SW480 (cell line): ENCODE data around the gene MEP1A.
A peak's percentile ranks its signal among the peaks of the same experiment; 100 is the strongest.

Experiments used
- DNase-seq: peaks from one replicate; pipeline ENCODE4 v3.0.0-alpha.2; 2016; ENCODE audit warnings: low spot score

MEP1A gene

GRCh38 chr6:46776070-46776712 is 17.0 kb upstream of the MEP1A start:
- DNase-seq: no peak

GRCh38 chr6:46777476-46778346 is 15.5 kb upstream of the MEP1A start:
- no peak for DNase-seq

- peak; percentile 59 for DNase-seq
These were observed 11.5 kb upstream of the MEP1A start for GRCh38 chr6:46781478-46782378.

GRCh38 chr6:46784535-46784934 is 8.7 kb upstream of the MEP1A start:
- DNase-seq: no peak

- DNase-seq: no peak
These were observed 5.2 kb upstream of the MEP1A start for GRCh38 chr6:46787871-46788540.

GRCh38 chr6:46788791-46789190 is 4.4 kb upstream of the MEP1A start:
- no peak for DNase-seq

- no peak for DNase-seq
These were observed 3.5 kb upstream of the MEP1A start for GRCh38 chr6:46789434-46790354.

- DNase-seq: no peak
These were observed 2.8 kb upstream of the MEP1A start for GRCh38 chr6:46790355-46790874.

- DNase-seq: no peak
These were observed 554 bp upstream of the MEP1A start for GRCh38 chr6:46792635-46793034.

- DNase-seq: no peak
These were observed 879 bp downstream of the MEP1A start for GRCh38 chr6:46794068-46794467.

- no peak for DNase-seq
These were observed 2.6 kb downstream of the MEP1A start for GRCh38 chr6:46795816-46796215.

- peak; percentile 34 for DNase-seq
These were observed 3.8 kb downstream of the MEP1A start for GRCh38 chr6:46796848-46797580.

GRCh38 chr6:46799657-46800056 is 6.5 kb downstream of the MEP1A start:
- no peak for DNase-seq

GRCh38 chr6:46808806-46809205 is 15.6 kb downstream of the MEP1A start:
- no peak for DNase-seq

- peak; percentile 21 for DNase-seq
These were observed 21.9 kb downstream of the MEP1A start for GRCh38 chr6:46815130-46815529.

- peak; percentile 6 for DNase-seq
These were observed 23.4 kb downstream of the MEP1A start for GRCh38 chr6:46816626-46817025.

GRCh38 chr6:46819561-46819960 is 26.4 kb downstream of the MEP1A start:
- no peak for DNase-seq

- DNase-seq: no peak
These were observed 28.3 kb downstream of the MEP1A start for GRCh38 chr6:46821458-46821881.

- DNase-seq: no peak
These were observed 35.8 kb downstream of the MEP1A start for GRCh38 chr6:46828939-46829338.

GRCh38 chr6:46832816-46833215 is 39.6 kb downstream of the MEP1A start:
- DNase-seq: no peak
